ENCODE data around the gene SLC25A1.
"Not testable (repeated sequence)": the region's sequence is repeated elsewhere in the genome, so short reads cannot be mapped to it uniquely, and the experiment has no call there.

The SLC25A1 gene

DNA sequence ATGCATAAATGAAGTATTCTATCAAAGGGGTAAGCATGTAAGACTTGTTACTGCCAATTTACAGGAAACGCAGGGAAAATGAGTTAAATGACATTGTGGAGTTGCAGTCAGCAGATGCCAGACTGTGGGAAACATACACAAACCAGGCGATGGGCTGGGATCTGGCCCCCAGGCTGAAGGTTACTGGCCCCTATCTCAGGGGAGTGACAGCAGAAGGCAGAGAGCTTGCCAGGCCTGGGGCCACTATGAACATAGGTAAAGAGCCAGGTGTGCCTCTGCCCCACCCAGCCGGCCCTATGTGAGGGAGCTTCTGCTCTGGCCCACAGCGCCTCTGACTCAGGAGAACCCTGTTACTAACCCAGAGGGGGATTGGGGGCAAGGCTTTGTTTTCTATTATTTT is 26.1 kb upstream of the SLC25A1 start:
- no peaks in the 10 kb centered on the region for H3K9me3 Mint-ChIP-seq
- H3K36me3 Mint-ChIP-seq (ENCODE audit: low read depth): peaks cover 6% of the 10 kb centered on the region
- TF ChIP-seq, protein P1, sequence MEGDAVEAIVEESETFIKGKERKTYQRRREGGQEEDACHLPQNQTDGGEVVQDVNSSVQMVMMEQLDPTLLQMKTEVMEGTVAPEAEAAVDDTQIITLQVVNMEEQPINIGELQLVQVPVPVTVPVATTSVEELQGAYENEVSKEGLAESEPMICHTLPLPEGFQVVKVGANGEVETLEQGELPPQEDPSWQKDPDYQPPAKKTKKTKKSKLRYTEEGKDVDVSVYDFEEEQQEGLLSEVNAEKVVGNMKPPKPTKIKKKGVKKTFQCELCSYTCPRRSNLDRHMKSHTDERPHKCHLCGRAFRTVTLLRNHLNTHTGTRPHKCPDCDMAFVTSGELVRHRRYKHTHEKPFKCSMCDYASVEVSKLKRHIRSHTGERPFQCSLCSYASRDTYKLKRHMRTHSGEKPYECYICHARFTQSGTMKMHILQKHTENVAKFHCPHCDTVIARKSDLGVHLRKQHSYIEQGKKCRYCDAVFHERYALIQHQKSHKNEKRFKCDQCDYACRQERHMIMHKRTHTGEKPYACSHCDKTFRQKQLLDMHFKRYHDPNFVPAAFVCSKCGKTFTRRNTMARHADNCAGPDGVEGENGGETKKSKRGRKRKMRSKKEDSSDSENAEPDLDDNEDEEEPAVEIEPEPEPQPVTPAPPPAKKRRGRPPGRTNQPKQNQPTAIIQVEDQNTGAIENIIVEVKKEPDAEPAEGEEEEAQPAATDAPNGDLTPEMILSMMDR (IDR thresholded peaks at IDR 0.05; ENCODE audit: unreplicated experiment in 3 of 3): no peak
- H3K4me1 Mint-ChIP-seq: no peaks in the 10 kb centered on the region
- H3K27ac Mint-ChIP-seq: no peak overlapping the region
- no peak overlapping the region for H3K4me3 Mint-ChIP-seq
- H3K27me3 Mint-ChIP-seq (ENCODE audit: low read depth): no peaks in the 10 kb centered on the region

DNA sequence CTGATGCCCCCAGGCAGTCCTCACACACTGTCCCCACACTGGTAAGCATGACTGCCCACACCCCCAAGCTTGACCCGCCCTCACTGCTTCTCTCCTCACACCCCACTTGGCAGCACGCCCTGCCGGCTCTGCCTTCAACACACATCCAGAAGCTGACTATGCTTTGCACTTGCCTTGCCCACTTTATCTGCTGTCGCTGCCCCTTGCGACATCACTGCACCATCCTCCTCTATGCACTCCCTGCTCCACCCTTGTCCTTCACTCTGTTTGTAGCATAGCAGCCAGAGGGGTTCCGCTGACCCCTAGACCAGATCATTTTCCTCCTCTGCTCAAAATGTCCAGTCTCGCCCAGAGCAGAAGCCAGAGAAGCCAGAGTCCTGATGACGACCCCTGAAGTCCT is 25.3 kb upstream of the SLC25A1 start:
- H3K4me1 Mint-ChIP-seq: no peaks in the 10 kb centered on the region
- H3K27ac Mint-ChIP-seq: no peak overlapping the region
- H3K9me3 Mint-ChIP-seq: no peaks in the 10 kb centered on the region
- no peaks in the 10 kb centered on the region for H3K36me3 Mint-ChIP-seq (ENCODE audit: low read depth)
- no peak overlapping the region for H3K4me3 Mint-ChIP-seq
- no peaks in the 10 kb centered on the region for H3K27me3 Mint-ChIP-seq (ENCODE audit: low read depth)
- TF ChIP-seq, protein P1 (IDR thresholded peaks at IDR 0.05; ENCODE audit: unreplicated experiment in 3 of 3): no peak

DNA sequence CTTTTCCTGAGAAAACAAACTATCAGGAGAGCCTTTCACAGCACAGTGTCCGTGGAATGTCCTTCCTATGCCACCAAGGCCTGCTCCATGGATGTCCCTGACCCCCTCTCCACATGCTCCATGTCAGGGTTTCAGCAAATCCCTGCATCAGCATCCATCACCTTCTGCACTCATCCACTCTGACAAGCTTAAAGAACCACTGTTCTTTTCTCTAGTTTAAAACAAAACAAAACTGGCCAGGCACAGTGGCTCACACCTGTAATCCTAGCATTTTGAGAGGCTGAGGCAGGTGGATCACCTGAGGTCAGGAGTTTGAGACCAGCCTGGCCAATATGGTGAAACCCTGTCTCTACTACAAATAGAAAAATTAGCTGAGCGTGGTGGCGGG is 24.3 kb upstream of the SLC25A1 start:
- H3K4me3 Mint-ChIP-seq; H3K4me1 Mint-ChIP-seq; H3K27ac Mint-ChIP-seq; H3K27me3 Mint-ChIP-seq (ENCODE audit: low read depth); H3K36me3 Mint-ChIP-seq (ENCODE audit: low read depth); H3K9me3 Mint-ChIP-seq: not testable (repeated sequence)

DNA sequence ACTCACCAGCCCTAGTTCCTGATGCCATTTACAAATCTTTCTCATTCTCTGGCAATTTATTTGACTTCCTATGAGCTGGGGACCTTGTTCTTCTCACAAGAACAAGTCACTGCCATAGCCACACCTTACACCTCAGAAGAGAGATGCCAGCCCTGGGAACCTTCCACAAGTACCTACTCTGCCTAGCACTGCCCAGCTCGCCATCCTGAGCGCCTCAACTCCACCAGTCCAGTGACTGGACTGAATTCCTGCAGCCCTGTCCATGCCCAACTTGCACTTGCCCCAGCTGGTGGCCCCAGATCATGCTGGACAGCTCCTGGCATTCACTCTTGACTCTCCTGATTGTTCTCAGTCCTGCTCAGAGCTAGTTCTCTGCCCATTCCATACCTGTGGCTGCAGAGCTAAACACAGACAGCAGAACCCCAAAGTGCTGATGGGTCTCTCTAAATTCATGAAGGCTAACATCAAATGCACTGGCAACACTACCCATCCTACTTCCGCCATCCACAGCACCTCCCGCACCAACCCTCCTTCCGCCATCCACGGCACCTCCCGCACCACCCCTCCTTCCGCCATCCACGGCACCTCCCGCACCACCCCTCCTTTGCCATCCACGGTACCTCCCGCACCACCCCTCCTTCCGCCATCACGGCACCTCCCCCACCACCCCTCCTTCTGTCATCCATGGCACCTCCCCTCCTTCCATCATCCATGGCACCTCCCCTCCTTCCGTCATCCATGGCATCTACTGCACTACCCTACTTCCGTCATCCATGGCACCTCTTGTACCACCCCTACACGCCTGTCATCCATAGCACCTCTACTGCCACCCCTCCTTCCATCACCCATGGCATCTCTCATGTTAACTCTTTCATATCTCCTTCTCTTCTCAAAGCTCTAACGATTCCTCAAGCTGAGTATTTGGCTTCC is 23.6 kb upstream of the SLC25A1 start:
- no peak overlapping the region for H3K27ac Mint-ChIP-seq
- H3K27me3 Mint-ChIP-seq (ENCODE audit: low read depth): no peaks in the 10 kb centered on the region
- H3K4me3 Mint-ChIP-seq: no peak overlapping the region
- H3K9me3 Mint-ChIP-seq: no peaks in the 10 kb centered on the region
- H3K36me3 Mint-ChIP-seq (ENCODE audit: low read depth): no peaks in the 10 kb centered on the region
- TF ChIP-seq, protein P1 (IDR thresholded peaks at IDR 0.05; ENCODE audit: unreplicated experiment in 3 of 3): no peak
- no peaks in the 10 kb centered on the region for H3K4me1 Mint-ChIP-seq

DNA sequence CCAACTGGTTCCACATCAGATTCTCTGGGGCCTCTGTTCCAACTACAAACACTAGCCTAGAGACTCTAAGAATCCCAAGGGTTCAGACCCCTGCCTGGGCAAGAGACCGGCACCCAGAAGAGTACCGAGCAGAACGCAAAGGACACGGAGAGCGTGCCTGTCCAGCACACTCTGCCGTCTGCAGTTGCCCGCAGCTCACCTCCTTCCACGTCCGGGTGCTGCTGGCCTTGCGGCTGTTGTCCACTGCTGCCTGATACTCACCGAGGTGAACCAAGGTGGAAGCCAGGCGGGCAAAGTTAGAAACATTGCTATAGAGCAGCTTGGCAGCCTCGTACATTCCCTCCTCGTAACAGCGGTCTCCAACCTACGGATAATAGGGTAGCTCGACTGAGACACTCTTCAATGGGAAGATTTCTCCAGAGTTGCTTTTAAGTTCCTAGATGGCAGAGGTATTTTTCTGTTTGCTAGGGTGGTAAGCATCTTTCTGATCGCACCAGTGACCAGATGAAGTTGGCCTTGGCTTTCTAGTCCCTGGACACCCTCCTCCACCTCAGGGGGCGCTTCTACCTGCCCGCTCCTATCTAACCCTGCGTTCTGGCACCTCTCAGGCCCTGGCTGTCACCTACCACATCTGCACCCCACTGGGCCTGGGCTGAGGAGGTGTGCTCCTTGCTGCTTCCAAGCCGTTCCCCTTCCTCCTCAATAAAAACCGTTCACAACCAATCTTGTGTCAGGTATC is 22.8 kb upstream of the SLC25A1 start:
- no peaks in the 10 kb centered on the region for H3K27me3 Mint-ChIP-seq (ENCODE audit: low read depth)
- H3K4me1 Mint-ChIP-seq: no peaks in the 10 kb centered on the region
- no peaks in the 10 kb centered on the region for H3K36me3 Mint-ChIP-seq (ENCODE audit: low read depth)
- no peak overlapping the region for H3K4me3 Mint-ChIP-seq
- no peaks in the 10 kb centered on the region for H3K9me3 Mint-ChIP-seq
- TF ChIP-seq, protein P1 (IDR thresholded peaks at IDR 0.05; ENCODE audit: unreplicated experiment in 3 of 3): no peak
- H3K27ac Mint-ChIP-seq: no peak overlapping the region

DNA sequence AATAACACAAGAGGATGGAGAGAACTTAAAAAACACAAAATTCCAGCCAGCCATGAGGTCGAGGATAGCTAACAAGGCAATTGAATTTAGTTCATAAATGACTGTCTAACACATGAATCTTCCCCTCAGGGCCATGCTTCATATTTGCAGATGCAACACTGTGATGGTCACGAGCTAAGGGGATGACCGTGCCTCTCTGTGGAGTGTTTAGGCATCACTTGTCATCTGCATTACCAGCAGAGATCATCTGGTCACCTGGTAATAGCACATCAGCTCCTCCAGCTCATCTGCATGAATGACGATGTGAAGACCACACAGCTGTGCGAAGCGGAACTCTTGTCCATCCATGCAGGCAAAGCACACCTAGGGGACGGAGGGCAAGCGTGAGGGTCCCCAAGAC is 20.9 kb upstream of the SLC25A1 start:
- TF ChIP-seq, protein P1 (IDR thresholded peaks at IDR 0.05; ENCODE audit: unreplicated experiment in 3 of 3): no peak
- Mint-ChIP-seq H3K9me3 (no peaks in the 10 kb centered on the region), H3K27me3 (ENCODE audit: low read depth) (no peaks in the 10 kb centered on the region), H3K27ac (no peak overlapping the region), H3K4me1 (no peaks in the 10 kb centered on the region), H3K36me3 (ENCODE audit: low read depth) (no peaks in the 10 kb centered on the region), H3K4me3 (no peak overlapping the region)

All from nephron (organoid).